A549 treated with RU486 at 1 μM for 4 hours (cell line): ENCODE measurements around the gene OSTC. TPM values are rescaled to one million over a fixed set of nuclear protein-coding genes. Genes with fewer than 3 reads are reported as not detected.

Source experiments
- total RNA-seq: library from RNA; stranded (reverse); fragments of 200-300 nt; extraction: Qiagen RNA extraction; gene quantifications from 5 replicates; pipeline ENCODE4 v1.2.3, GENCODE V29; 2022; ENCODE audit warnings: low read depth

OSTC gene
- total RNA-seq: 62.5 to 104 TPM (median 93.3 TPM) in 5 replicates

GRCh38 chr4:108650212-108651013 is at the start of gene OSTC:
Gene OSTC (plus strand): TSS chr4:108650599. CDS start chr4:108650656, 57 bp downstream.

GRCh38 chr4:108620101-108620932 is 30.1 kb upstream of the OSTC start, which contains the start of gene RPL34:
Gene RPL34 (plus strand): TSS chr4:108620576. CDS start chr4:108621960, 1,384 bp downstream.

Other genes starting within 250 kb of the OSTC start
- 869 to 950 TPM (median 893 TPM) in 5 replicates for gene RPL34, start 30.0 kb upstream of the OSTC start, total RNA-seq
- 0.10 TPM in 1 of 5 replicates, not detected in the others for gene ETNPPL, start 112.5 kb downstream of the OSTC start, total RNA-seq